ENCODE results near the gene CDK5RAP2. TPM values are rescaled to one million over a fixed set of nuclear protein-coding genes. Genes with fewer than 3 reads are reported as not detected.
"Not testable (repeated sequence)": the region's sequence is repeated elsewhere in the genome, so short reads cannot be mapped to it uniquely, and the experiment has no call there.

Gene CDK5RAP2
- total RNA-seq, 4 donors from 2014 or later: 27.3 to 158 (median 45.1) TPM

DNA sequence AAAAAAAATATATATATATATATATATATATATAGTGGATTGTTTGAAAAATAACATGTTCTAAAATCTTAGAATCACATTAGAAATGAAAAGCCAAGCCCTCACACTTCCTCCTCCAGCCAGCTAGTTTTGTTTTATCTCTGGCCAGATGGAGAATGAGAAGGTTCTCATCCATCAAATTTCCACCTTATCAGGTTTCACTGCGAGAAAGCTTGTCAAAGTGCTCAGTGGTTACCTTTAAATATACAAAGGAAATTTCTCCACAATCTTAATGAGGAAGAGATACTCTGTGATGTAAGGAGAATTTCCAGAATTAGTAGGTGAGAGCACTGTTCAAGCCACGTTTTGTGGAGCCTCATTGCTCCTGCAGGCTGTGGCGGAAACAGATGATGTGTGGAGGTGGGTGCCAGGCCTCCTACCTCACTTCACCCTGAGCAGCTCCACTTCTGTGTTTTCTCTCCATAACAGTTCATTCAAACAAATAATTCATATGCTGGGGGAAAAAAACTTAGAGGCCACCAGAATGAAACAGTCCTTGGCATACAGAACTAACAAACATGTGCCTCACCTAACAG, 71.9 kb downstream of the CDK5RAP2 start:
- Histone ChIP-seq H3K9me3 (no peaks in the 10 kb centered on the region), H3K4me3 (no peak overlapping the region), H3K27ac (no peak overlapping the region), H3K27me3 (no peaks in the 10 kb centered on the region), H3K36me3 (peaks cover 0 to 6% (median 0%) of the 10 kb centered on the region in 3 donors), H3K4me1 (no peaks in the 10 kb centered on the region)
- DNase-seq: no peak
- TF ChIP-seq, protein P1, sequence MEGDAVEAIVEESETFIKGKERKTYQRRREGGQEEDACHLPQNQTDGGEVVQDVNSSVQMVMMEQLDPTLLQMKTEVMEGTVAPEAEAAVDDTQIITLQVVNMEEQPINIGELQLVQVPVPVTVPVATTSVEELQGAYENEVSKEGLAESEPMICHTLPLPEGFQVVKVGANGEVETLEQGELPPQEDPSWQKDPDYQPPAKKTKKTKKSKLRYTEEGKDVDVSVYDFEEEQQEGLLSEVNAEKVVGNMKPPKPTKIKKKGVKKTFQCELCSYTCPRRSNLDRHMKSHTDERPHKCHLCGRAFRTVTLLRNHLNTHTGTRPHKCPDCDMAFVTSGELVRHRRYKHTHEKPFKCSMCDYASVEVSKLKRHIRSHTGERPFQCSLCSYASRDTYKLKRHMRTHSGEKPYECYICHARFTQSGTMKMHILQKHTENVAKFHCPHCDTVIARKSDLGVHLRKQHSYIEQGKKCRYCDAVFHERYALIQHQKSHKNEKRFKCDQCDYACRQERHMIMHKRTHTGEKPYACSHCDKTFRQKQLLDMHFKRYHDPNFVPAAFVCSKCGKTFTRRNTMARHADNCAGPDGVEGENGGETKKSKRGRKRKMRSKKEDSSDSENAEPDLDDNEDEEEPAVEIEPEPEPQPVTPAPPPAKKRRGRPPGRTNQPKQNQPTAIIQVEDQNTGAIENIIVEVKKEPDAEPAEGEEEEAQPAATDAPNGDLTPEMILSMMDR (IDR thresholded peaks at IDR 0.05): no peak
- no peak for TF ChIP-seq POLR2A (IDR thresholded peaks at IDR 0.05)

DNA sequence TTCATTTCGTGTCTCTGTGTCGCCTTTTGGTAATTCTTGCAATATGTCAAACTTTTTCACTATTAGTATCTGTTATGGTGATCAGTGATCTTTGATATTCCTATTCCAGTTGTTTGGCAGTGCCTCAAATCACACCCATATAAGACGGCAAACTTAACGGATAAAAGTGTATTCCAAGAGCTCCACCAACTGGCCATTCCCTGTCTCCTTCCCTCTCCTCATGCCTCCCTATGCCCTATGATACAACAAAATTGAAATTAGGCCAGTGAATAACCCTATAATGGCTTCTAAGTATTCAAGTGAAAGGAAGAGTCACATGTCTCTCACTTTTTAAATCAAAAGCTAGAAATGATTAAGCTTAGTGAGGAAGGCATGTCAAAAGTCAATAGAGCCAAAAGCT, 74.8 kb downstream of the CDK5RAP2 start:
- H3K9me3 ChIP-seq: no peaks in the 10 kb centered on the region
- TF ChIP-seq, protein P1 (IDR thresholded peaks at IDR 0.05): no peak
- no peak for TF ChIP-seq POLR2A (IDR thresholded peaks at IDR 0.05)
- H3K4me1 ChIP-seq: no peaks in the 10 kb centered on the region
- no peaks in the 10 kb centered on the region for H3K27me3 ChIP-seq
- no peak overlapping the region for H3K4me3 ChIP-seq
- no peak overlapping the region for H3K27ac ChIP-seq
- DNase-seq: no peak
- peaks cover 0 to 6% (median 0%) of the 10 kb centered on the region in 3 donors for H3K36me3 ChIP-seq

DNA sequence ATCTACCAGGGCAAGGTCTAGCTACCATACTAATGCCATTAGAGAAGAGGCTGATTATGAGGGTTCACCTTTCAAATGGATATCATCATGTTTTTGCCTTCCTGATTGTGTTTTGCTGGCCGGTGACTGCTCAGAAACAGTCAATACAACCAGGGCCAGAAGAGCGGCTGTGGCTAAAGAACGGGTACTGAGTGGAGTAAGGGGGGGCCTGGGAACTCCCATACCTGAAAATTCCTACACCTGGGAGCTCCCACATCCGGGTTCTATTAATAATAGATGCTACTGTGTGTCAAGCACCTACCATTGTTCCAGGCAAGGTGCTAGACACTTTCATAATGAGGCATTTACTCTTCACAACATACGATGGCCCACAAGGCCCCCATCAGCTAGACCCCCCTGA, 79.2 kb downstream of the CDK5RAP2 start:
- no peak for TF ChIP-seq POLR2A (IDR thresholded peaks at IDR 0.05)
- TF ChIP-seq, protein P1 (IDR thresholded peaks at IDR 0.05): no peak
- no peak overlapping the region for H3K4me3 ChIP-seq
- H3K27me3 ChIP-seq: no peaks in the 10 kb centered on the region
- no peak overlapping the region for H3K27ac ChIP-seq
- no peak for DNase-seq
- peaks cover 0 to 6% (median 0%) of the 10 kb centered on the region in 3 donors for H3K36me3 ChIP-seq
- H3K9me3 ChIP-seq: no peaks in the 10 kb centered on the region
- H3K4me1 ChIP-seq: no peaks in the 10 kb centered on the region

DNA sequence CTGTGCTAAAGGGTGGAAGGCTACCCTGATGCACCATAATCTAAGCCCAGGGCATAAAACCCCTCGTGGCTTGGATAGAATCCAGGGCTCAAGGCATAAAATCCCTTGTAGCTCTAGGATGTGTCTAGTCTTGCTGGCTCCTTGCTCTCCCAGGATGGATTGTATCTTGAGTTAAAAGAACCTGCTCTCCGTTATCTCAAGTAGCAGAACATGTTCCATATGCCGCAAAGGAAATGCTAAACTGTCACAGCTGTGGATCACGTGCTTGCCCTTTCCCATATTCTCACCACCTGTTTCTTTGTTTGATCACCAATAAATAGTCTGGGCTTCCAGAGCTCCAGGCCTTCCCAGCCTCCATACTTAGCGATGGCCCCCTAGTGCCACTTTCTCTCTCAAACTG, 82.1 kb downstream of the CDK5RAP2 start:
- H3K36me3 ChIP-seq, H3K27me3 ChIP-seq, H3K27ac ChIP-seq, H3K4me3 ChIP-seq, DNase-seq, H3K4me1 ChIP-seq, H3K9me3 ChIP-seq: not testable (repeated sequence)

DNA sequence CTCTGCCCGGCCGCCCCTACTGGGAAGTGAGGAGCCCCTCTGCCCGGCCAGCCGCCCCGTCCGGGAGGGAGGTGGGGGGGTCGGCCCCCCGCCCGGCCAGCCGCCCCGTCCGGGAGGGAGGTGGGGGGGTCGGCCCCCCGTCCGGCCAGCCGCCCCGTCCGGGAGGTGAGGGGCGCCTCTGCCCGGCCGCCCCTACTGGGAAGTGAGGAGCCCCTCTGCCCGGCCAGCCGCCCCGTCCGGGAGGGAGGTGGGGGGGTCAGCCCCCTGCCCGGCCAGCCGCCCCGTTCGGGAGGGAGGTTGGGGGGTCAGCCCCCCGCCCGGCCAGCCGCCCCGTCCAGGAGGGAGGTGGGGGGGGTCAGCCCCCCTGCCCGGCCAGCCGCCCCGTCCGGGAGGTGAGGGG, 83.5 kb downstream of the CDK5RAP2 start:
- H3K9me3 ChIP-seq, H3K4me3 ChIP-seq, DNase-seq, H3K27ac ChIP-seq, H3K36me3 ChIP-seq, H3K27me3 ChIP-seq, H3K4me1 ChIP-seq: not testable (repeated sequence)

DNA sequence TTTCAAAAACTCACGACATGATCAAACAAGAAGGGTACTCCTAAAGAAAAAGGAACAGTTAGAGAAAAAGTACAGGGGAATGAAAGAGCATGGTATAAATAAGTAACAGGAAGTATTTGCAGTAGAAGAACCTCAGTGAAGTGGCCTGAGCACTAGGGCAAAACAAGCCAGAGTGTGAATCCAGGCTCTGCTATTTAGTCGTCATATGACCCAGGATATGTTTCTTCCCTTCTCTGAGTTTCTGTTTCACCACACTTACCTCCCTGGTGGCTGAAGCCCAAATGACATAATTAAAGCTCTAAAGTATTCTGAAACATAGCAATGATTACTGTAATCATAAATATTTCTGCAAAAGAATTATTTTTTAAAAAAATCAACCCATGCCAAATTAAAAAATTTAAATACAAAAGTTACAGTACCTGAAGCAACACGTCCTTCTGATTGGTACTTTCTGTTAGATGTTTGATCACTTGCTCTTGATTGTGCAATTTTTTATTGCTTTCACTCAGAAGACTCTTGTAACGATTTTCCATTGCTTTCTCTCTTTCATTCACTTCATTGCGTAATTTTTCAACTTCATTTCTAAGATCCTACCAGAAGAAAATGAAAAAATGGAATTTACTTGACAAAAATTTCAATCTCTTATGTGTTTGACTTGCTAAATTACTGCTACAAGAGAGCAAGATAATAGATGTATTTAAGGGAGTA, 88.9 kb downstream of the CDK5RAP2 start:
- H3K27ac ChIP-seq: no peak overlapping the region
- DNase-seq: no peak
- H3K9me3 ChIP-seq: no peaks in the 10 kb centered on the region
- H3K4me3 ChIP-seq: no peak overlapping the region
- H3K27me3 ChIP-seq: no peaks in the 10 kb centered on the region
- TF ChIP-seq POLR2A (IDR thresholded peaks at IDR 0.05): no peak
- TF ChIP-seq, protein P1 (IDR thresholded peaks at IDR 0.05): no peak
- H3K36me3 ChIP-seq: peaks cover 0 to 18% (median 0%) of the 10 kb centered on the region in 3 donors
- no peaks in the 10 kb centered on the region for H3K4me1 ChIP-seq

Data from Peyer's patch (tissue), 4 donors.